Activated T-cell treated with anti-CD3 and anti-CD28 coated beads for 1 hour (primary cell): ENCODE data around the gene SOX30.

Source experiments
- DNase-seq: peaks from one replicate; pipeline ENCODE4 v3.0.0-alpha.2; 2020; ENCODE audit warnings: low read depth

The SOX30 gene

GRCh38 chr5:157659868-157660660 lies 7.8 kb upstream of the SOX30 start:
- no peak for DNase-seq

DNA sequence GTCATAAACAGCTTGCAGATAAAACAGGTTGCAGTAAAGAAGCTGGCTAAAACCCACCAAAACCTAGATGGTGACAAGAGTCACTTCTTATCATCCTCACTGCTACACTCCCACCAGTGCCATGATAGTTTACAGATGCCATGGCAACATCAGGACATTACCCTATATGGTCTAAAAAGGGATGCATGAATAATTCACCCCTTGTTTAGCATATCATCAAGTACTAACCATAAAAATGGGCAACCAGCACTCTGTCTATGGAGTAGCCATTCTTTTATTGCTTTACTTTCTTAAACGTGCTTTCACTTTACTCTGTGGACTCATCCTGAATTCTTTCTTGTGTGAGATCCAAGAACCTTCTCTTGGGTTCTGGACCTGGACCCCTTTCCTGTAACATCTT lies 6.7 kb upstream of the SOX30 start:
- no peak for DNase-seq

- DNase-seq: no peak
Measured at GRCh38 chr5:157657516-157657915, 5.3 kb upstream of the SOX30 start.

DNA sequence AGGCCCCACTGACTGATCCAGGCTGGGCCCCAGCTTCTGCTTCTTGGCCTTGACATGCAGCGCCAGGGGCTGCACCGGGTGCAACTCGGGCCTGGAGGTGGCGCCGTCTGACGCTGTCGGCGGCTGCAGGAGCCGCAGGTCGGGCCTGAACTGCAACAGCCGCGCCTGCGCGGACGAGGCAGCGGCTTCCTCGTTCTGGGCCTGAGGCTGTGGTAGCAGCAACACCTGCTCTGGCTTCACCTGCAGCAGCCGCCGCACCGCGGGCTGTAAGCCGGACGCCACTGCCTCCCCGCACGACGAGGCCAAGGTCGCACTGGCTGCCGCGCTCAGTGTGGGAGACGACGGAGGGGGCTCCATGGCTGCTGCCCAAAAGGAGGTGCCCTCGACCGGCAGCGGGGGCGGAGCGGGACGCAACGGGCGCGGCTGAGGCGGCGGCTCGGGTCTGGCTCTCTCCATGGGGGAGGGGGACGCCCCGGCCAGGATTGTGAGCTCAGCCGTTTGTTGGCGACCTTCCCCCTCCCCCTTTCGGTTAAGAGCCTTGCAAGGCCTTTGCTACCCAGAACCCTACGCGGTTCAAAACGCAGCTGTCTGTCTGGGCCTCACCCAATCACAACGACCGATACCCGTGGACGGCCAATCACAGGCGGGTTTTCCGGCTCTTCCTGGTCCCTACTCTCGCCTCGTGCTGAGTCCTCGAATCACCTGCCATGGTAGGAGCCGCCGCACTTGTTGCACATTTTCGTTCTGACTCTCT lies 438 bp downstream of the SOX30 start:
- DNase-seq: peak; percentile 67

DNA sequence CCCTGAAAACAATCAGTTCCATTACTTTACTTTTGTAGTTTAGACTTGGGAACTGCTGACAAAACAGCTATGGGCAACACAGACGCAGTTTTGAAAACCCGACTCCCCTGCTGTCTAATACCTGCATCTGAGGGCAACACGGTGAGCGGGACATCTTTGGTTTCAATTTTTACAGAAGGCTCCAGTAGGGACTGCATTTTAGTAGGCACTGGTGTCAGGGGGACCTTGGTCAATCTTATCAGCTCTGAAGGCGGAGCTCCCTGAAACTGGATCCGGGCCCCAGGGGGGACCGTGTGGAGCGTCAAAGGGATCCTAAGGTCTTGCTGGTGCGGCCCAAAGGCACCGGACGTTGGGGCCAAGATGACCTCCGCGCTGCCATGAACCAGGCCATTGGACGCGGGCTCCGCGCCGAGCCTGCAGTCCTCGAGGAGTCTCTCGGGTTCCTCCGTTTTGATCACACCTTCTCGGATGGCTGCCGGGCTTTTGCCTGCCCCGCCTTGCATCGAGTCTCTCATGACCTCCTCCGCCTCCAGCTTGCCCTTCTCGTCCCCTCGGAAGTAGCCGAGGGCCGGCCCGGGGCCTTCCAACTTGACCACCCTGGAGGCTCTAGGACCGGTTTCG lies 1.1 kb downstream of the SOX30 start:
- DNase-seq: no peak

DNA sequence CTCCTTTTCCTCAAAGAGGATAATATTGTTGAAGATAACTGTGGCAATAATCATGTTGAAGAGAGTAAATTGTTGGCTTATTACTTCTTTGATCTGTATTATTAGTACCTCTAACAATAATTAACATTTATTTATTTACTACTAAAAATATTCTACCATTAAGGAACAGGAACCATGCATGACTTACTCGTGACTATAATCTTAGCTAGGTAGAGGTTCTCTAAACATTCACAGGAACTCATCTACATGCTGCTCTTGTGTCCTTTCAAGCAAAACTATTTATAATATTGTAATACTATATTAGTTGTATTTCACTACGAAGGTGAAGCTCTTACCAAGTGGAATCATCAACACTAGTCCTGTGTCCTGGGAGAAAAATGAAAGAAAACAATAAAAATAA lies 3.1 kb downstream of the SOX30 start:
- DNase-seq: no peak

GRCh38 chr5:157648275-157648990 lies 3.8 kb downstream of the SOX30 start:
- DNase-seq: no peak

GRCh38 chr5:157640406-157641066 lies 11.7 kb downstream of the SOX30 start:
- no peak for DNase-seq

DNA sequence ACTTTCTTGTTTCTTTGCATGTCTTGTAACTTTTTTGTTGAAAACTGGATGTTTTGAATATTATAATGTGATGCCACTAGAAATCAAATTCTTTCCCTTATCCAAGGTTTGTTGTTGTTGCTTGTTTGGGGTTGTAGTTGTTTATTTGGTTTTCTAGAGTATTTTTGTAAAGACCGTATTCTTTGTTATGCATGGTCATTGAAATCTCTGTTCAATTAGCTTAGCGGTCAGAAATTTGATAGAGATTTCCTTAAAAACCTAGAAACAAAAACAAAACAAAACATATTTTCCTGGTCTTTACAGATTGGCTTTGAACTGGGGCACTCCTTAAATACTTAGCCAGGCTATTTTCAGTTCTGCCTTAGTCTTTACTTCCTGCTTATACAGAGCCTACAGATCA lies 21.9 kb downstream of the SOX30 start:
- no peak for DNase-seq

DNA sequence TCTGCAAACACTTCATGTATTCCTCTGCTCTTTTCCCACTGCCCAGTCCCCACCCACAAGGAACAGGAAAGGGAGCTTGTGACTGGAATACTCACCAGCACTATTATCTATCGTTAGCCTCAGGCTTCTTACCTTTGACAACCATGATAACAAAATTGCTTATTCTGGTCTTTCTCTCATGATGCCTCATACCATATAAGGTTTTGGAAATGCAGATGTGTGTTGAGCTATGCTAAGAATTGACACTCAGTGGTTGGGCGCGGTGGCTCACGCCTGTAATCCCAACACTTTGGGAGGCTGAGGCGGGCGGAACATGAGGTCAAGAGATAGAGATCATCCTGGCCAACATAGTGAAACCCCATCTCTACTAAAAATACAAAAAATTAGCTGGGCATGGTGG lies 25.4 kb downstream of the SOX30 start:
- DNase-seq: no peak

- DNase-seq: no peak
Measured at GRCh38 chr5:157624144-157624543, 28.1 kb downstream of the SOX30 start.

- no peak for DNase-seq
Measured at GRCh38 chr5:157620776-157621175, 31.5 kb downstream of the SOX30 start.

GRCh38 chr5:157618191-157618765 lies 34.0 kb downstream of the SOX30 start:
- DNase-seq: no peak

DNA sequence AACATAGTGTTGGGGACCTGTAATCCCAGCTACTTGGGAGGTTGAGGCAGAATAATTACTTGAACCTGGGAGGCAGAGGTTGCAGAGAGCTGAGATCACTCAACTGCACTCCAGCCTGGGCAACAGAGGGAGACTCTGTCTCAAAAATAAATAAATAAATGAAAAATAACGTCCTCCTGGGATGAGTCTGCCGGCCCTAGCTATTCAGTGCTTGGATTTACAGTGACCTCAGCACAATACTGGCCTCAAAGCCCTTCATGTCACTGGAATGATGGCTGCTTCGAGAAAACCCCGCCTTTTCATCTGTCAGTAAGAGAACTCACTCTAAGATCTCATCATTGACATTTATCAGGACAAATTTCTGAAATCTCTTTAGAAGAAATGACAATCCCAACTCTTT lies 35.5 kb downstream of the SOX30 start:
- DNase-seq: no peak

DNA sequence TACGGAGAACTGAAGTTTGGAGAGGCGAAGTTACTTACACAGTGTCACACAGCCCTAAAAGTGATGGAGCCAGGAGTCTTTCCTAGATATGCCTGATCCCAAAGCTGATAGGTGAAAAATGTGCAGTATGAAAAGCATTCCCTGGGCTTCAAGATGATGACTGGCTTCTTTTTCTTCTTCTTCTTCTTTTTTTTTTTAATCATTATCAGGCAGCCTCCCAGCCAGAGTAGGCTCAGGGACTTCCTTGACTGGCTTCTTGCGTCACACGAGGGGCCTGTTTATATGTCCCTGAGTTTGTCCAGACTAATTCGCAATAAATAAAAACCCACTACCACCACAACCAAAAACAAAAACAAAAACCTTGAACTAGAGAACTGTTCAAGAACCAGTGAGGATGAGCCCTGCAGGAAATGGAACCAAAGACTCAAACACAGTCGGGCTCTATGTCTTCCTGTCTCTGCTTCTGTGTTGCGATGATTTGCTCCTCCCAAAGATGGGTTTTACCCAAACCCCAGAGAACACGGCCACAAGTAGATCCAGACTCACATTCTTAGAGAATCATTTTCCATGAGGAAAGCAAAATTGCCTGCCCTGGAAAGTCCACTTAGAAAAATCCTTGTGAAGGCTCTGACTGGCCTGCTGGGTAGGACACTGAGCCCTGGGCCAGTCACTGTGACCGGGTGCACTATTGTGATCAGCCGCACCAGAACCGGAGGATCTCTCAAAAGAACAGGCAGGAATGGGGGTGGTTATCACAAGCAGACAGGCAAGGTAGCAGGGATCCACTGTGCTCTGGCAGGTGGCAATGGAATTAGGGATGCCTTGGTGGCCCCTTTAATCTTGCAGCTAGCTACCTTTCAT lies 38.6 kb downstream of the SOX30 start:
- no peak for DNase-seq

- DNase-seq: no peak
Measured at GRCh38 chr5:157612581-157612980, 39.7 kb downstream of the SOX30 start.

DNA sequence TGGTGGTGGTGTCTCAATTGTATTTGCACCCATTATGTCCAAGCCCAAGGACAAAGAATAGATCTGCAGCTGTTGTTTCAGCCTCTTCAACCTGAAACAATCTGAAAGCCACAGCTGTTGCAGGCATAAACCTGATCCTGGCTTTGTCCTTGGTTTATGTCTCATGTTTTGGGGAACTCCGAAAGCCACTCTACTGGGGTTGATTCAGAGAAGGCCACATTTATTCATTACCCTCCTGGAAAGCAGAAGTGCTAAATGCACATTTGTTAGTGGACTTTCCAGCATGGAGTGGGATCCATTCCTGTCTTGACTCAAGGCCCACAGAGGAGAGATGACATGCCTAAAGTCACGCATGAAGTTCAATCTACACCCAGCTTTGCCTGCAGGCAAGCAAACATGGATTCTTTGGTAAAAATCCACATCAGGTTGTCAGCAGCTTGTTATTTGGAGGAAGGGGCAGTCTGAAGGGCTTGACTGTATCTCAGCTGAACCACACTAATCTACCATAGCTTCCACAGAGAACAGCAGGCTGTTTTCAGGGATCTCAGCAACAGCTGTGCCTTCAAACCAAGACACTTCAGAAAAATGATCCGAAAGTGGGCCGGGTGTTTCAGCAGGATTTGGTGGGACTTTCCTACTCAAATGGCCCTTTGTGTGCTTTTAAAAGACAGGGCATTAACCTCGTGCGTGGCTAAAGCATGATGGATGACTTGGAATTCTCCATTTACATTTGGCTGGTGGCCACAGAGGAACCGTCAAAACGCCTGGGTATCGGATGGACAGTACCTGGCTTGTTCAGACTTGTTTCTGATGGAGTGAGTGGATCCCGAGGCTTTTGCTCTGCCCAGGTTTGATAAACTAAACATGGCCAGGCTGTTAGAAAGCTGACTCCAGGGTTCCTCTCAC lies 40.4 kb downstream of the SOX30 start:
- DNase-seq: no peak

DNA sequence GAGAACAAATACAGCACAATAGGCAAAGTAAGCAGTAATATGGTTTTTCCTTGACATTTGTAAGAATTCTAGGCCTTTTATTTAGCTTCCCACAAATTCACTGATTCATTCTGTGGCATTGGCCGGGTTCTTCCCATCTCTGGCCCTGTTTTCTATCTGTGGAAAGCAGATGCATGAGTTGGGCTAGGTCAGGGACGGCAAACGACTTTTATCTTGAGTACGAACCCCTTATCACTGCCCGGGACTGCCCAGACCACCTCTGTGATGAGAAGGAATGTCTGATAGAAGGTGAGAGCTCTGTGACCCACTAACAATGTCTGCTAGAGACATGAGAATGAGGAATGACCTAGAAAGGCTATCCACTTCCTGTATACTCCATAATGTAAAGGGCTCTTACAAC lies 41.2 kb downstream of the SOX30 start:
- no peak for DNase-seq

DNA sequence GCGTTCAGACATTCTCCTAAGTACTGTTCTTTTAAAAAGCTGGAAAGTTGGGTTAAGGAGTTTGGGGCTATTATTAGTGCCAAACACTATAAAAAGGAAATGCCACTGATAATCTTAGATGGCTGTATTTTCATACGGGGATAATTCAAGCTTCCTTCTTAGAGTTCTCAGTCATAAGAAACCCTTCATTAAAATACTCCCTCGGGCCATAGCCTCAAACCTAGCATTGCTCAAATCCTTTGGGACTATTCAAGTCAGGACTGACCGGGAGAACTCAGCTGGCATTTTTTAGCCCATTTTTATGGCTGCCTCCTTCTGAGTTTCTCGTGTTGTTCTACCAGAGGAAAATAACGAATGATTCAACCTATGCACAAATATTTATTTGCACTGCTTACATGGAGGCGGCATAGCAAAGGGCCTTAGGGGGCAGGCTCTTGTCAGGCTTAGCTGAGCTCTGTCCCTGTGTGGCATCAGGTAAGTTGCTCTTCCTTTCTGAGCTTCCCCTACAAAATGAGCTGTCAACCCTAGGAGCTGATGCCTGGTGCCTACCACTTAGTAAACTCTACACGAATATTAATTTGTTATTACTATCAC lies 43.2 kb downstream of the SOX30 start:
- DNase-seq: no peak
